ENCODE measurements around the gene MET.

The MET gene

GRCh38 chr7:116753130-116753529 lies 81.1 kb downstream of the MET start:
- no peak for DNase-seq (ENCODE audit: low spot score)

GRCh38 chr7:116754186-116754585 lies 82.2 kb downstream of the MET start:
- no peak for DNase-seq (ENCODE audit: low spot score)

- DNase-seq (ENCODE audit: low spot score) = no peak
Observed at GRCh38 chr7:116757283-116757682, 85.3 kb downstream of the MET start.

DNA sequence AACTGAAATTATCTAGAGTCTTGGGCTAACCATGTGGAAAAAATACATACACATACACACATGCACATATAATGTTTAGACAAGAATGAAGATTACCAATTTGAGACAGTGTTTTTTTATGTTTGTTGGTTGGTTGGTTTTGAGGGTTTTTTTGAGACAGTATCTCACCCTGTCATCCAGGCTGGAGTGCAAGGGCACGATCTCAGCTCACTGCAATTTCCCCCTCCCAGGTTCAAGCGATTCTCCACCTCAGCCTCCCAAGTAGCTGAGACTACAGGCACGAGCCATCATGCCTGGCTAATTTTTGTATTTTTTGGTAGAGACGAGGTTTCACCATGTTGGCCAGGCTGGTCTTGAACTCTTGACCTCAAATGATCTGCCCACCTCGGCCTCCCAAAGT lies 87.6 kb downstream of the MET start:
- peak; percentile 71 for DNase-seq (ENCODE audit: low spot score)

DNA sequence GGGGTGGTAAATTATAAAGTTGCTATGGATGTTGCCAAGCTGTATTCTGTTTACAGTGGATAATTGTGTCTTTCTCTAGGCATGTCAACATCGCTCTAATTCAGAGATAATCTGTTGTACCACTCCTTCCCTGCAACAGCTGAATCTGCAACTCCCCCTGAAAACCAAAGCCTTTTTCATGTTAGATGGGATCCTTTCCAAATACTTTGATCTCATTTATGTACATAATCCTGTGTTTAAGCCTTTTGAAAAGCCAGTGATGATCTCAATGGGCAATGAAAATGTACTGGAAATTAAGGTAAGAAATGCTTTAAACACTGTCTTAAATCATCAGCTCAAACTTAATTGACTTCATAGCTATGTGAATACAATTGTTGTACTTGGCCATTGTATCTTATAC lies 91.0 kb downstream of the MET start:
- DNase-seq (ENCODE audit: low spot score) = no peak

GRCh38 chr7:116763647-116764046 lies 91.7 kb downstream of the MET start:
- DNase-seq (ENCODE audit: low spot score) = no peak

DNA sequence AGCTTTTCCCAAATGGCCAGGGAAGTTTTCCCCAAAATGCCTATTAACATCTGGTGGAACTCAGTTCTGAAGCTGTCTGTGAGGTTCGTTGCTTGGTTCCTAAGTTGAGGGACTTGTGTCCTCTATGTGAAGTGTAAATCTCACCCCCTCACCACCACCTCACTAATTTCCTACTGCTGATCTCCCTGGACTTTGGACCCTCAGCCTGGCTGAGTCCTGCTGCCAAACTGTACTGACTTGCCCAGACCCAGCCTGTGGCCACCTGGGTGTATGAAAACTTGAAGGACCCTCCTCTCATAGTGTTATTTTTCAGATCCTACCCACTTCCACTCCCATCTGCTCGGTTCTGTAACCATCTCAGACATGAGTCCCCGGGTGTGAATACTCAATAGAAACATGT lies 94.9 kb downstream of the MET start:
- no peak for DNase-seq (ENCODE audit: low spot score)

GRCh38 chr7:116769546-116769945 lies 97.5 kb downstream of the MET start:
- no peak for DNase-seq (ENCODE audit: low spot score)

GRCh38 chr7:116770941-116771340 lies 98.9 kb downstream of the MET start:
- DNase-seq (ENCODE audit: low spot score) = no peak

DNA sequence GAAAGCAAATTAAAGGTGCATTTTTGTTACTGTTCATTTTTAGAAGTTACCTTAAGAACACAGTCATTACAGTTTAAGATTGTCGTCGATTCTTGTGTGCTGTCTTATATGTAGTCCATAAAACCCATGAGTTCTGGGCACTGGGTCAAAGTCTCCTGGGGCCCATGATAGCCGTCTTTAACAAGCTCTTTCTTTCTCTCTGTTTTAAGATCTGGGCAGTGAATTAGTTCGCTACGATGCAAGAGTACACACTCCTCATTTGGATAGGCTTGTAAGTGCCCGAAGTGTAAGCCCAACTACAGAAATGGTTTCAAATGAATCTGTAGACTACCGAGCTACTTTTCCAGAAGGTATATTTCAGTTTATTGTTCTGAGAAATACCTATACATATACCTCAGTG lies 99.6 kb downstream of the MET start:
- no peak for DNase-seq (ENCODE audit: low spot score)

DNA sequence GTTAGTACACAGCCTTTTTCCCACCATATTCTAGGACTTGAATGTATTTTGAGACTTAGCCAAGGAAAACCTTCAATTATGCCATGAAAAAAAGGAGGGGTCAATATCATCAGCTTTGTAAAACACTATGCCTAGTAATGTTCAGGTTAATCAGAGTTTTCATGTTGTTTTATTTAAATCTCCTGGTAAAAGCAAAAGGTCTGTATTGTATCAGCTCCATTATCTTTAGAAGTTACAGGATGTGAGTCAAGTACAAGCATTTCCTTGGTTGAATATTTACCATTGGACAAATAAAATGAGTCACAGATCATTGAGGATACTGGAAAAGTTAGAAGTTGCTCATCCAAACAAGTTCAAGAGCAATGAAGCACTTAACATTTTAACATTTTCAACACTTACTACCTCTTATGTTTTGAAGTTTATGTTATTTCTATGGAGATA lies 100.4 kb downstream of the MET start:
- DNase-seq (ENCODE audit: low spot score) = peak; percentile 98

DNA sequence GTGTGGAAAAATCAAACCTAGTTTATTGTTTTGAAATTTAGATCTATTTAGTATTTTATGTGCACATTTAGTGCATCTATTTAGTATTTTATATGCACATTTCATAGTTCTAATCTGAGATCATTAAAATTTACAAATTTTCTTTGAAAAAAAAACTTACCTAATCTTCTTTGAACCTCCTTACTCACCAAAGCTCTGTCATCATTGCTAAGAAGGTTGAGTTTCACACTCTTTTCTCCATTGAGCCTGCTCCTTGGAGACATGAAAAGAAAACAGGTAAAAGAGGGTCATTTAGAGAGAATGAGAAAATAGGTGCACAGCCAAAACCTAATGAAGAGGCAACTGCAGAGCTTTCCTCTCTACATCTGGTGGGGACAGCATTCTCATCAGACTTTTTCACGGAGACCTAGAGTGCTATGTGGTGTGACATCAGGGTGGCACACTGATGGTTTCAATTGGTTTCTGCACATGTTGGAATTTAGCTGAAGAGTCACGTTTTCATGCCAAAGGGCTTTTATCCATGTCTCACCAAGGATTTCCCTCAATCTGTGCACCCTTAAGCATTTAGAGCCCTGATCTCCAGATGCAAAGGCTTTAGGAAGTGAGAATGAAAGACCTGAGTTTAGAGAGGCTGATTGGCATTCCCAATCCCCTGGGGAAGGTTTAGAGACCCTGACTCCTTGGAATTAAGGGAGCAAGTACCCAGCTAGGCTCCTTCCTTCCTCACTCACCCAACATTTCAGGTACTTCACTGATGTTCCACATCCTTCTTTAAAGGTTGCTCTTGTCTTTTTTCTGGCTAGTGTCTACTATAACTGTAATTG lies 101.1 kb downstream of the MET start:
- peak; percentile 57 for DNase-seq (ENCODE audit: low spot score)

DNA sequence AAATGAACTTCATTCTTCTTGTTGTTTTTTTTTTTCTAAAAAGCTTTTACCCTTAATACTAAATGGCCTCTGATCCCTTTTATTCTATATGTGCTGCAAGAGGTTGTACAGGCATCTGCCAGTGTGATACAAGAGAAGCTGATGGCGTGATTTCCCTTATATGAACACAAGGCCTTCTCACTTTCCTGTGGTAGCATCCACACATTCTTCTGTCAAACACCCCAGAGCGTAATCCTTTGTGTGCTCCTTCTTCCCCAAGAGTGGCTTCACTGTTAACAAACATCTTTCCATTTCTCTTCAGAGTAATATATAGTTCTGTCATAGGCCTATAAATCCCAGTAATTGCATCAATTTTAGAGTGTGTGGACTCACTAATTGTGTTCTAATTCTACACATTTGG lies 104.0 kb downstream of the MET start:
- no peak for DNase-seq (ENCODE audit: low spot score)

DNA sequence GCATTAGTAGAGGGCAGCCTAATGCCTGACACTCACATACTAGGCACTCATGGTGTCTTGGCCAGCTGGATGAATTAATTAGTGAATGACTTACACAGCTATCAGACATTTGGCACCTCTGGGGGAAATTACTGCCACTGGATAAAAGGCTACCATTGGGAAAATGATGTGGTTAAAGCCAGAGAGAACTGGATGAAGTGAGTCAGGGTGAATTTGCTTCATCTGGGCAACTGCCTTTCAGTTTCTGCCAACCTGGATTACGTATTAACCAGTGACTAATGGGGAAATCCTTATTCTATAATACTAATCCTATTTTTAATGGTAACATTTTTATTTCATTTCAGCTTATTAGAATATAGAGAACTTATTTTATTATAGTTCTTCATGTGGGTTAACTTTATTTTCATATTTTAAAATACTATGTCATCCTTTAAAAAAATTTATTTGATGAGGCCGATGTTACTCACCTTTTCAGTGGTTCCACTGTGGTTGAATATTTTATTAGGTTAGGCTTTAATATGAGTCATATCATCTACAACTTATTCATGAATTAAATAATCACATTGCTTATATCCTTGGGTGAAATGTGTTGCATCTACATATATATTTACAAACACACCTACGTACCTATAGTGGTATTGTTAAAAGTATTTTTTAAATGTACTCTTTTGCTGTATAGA lies 104.8 kb downstream of the MET start:
- DNase-seq (ENCODE audit: low spot score) = peak; percentile 98

- DNase-seq (ENCODE audit: low spot score) = peak; percentile 70
Observed at GRCh38 chr7:116777651-116778281, 105.8 kb downstream of the MET start.

DNA sequence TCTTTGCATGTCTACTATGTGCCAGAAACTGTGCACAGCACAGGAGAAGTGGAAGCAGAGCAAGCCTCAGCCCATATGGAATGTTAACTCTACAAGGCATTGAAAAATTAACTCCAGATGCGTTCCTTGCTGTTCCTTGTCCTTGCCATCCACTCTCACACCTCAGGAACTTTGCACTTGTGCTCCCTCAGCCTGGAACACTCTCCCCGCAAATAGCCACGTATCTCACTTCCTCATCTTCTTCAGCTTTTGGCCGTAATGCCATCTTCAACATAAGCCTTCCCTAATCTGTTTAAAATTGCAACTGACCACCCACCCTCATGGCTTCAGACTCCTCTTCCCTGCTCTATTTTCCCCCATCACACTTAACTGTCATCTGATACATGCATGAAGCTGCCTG lies 107.2 kb downstream of the MET start:
- no peak for DNase-seq (ENCODE audit: low spot score)

- peak; percentile 65 for DNase-seq (ENCODE audit: low spot score)
Observed at GRCh38 chr7:116779931-116780330, 107.9 kb downstream of the MET start.

GRCh38 chr7:116780521-116780920 lies 108.5 kb downstream of the MET start:
- DNase-seq (ENCODE audit: low spot score) = peak; percentile 75

- no peak for DNase-seq (ENCODE audit: low spot score)
Observed at GRCh38 chr7:116780966-116781365, 109.0 kb downstream of the MET start.

- DNase-seq (ENCODE audit: low spot score) = no peak
Observed at GRCh38 chr7:116781584-116781983, 109.6 kb downstream of the MET start.

DNA sequence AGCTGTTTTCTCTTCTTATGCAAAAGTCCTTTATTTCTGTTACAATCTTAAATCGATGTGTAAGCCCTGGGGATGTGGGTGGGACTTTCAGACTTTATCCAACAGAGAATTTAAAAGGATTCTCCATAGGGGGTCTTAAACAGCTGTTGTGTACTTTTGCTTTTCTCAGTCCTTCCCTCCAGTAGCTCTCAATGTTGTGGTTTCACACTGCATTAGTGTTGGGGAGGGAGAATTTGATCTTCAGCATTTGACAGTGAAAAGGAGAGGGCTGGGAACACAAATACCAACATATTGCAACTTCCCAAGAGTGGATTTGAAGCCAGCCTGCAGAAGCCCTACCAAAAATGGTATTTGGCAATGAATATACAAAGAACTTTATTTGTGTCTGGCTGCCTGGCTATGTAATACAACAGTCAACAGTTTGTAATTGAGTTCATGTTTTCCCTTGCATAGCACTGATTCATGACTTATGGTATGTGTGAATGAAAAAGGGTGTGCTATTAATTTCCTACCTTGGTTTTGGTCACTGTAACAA lies 110.2 kb downstream of the MET start:
- peak; percentile 69 for DNase-seq (ENCODE audit: low spot score)

GRCh38 chr7:116783666-116784318 lies 111.8 kb downstream of the MET start:
- no peak for DNase-seq (ENCODE audit: low spot score)

All from kidney tubule cell (primary cell).